Measurements from ENCODE around the gene MS4A13.

DNA sequence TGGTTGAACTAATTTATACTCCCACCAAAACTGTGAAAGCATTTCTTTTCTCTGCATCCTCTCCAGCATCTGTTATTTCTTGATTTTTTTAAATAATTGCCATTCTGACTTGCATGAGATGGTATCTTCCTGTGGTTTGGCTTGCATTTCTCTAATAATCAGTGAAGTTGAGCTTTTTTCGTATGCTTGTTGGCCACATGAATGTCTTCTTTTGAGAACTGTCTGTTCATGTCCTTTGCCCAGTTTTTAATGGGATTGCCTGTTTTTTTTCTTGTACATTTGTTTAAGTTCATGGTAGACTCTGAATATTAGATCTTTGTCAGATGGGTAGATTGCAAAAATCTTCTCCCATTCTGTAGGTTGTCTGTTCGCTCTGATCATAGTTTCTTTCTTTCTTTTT lies 46.1 kb downstream of the MS4A13 start:
- TF ChIP-seq POLR2A (IDR thresholded peaks at IDR 0.05): no peak
- TF ChIP-seq, protein P1, sequence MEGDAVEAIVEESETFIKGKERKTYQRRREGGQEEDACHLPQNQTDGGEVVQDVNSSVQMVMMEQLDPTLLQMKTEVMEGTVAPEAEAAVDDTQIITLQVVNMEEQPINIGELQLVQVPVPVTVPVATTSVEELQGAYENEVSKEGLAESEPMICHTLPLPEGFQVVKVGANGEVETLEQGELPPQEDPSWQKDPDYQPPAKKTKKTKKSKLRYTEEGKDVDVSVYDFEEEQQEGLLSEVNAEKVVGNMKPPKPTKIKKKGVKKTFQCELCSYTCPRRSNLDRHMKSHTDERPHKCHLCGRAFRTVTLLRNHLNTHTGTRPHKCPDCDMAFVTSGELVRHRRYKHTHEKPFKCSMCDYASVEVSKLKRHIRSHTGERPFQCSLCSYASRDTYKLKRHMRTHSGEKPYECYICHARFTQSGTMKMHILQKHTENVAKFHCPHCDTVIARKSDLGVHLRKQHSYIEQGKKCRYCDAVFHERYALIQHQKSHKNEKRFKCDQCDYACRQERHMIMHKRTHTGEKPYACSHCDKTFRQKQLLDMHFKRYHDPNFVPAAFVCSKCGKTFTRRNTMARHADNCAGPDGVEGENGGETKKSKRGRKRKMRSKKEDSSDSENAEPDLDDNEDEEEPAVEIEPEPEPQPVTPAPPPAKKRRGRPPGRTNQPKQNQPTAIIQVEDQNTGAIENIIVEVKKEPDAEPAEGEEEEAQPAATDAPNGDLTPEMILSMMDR (IDR thresholded peaks at IDR 0.05): no peak

All from testis (tissue), 2 donors.